GM18907 (cell line): ENCODE results near the gene BCL2L1.
"Not testable (repeated sequence)": the region's sequence is repeated elsewhere in the genome, so short reads cannot be mapped to it uniquely, and the experiment has no call there.

ENCODE experiments used
- ATAC-seq: cut with Tn5 transposase; IDR thresholded peaks from one replicate; pipeline ENCODE4 v1.9.1; 2021; ENCODE audit warnings: mild to moderate bottlenecking, moderate library complexity; ENCODE audit not compliant: unreplicated experiment

The BCL2L1 gene

DNA sequence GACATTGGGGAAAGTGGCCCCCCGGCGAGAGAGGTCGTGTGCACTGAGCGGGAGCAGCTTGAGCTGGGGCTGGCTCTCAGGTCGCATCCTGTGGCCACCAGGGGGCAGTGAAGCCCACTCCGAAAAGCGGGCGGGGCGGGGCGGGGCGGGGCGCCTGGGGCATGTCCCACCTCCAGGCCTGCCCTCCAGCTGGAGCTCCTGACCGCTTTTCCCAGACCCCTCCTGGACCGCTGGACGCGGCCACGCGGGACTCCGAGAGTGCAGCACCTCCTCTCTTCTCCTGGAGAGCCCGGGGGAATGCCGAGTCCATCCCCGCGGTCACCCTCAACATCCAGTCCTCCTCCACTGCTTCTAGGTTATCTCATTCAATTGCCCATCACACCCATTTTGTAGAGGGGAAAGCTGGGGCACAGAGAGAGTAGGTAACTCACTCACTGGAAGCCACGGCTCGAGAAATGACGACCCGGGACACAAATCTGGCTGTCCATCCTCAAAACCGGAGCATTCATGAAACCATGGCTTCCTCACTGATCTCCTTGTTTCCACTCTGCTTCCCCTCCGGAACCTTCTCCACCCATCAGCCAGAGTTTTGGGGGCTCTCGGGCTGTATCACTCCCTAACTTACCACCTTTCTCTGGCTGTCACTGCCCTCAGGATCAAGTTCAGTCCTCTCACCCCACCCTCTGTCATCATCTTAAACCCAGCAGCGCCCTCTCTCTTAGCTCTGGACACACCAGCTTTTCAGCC lies 60.9 kb downstream of the BCL2L1 start:
- ATAC-seq, result peak; percentile 75

DNA sequence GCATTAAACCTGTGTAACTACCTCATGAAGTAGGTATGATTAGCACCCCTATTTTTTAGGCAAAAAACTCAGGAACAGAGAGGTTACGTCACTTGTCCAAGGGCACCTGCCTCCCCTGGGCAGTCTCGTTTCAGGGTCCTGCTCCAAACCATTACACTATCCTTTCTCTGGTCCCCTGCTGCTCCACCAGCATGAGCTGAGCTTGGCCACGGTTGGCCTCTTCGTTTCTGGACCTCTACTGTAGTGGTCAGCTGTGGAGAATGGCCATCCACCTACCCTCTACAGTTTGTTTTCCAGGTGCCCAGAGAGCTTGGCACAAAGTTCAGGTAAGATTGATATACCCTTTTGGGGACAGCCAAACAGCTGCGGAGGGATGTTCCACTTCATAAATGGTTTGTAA lies 68.1 kb downstream of the BCL2L1 start:
- no peak for ATAC-seq

DNA sequence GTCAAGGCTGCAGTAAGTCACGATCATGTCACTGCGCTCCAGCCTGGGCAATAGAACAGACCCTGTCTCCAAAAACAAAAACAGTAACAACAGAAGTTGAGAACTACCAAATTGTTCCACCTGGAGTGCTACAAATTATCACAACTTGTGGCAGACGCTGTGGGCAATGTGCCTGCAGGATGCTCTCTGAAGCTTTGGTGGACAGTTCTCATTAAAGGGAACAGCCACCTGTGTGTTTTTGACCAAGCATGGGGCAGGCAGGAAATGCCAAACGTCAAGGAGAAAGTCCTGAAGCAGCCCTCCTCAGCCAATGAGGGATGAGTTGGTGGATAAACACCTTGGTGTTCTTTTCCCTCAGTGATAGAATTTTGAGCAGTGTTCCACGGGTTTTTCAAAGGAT lies 69.1 kb downstream of the BCL2L1 start:
- no peak for ATAC-seq

- no peak for ATAC-seq
These were observed 69.7 kb downstream of the BCL2L1 start for GRCh38 chr20:31652917-31653396.

GRCh38 chr20:31648104-31648503 lies 74.6 kb downstream of the BCL2L1 start:
- not testable (repeated sequence) for ATAC-seq

DNA sequence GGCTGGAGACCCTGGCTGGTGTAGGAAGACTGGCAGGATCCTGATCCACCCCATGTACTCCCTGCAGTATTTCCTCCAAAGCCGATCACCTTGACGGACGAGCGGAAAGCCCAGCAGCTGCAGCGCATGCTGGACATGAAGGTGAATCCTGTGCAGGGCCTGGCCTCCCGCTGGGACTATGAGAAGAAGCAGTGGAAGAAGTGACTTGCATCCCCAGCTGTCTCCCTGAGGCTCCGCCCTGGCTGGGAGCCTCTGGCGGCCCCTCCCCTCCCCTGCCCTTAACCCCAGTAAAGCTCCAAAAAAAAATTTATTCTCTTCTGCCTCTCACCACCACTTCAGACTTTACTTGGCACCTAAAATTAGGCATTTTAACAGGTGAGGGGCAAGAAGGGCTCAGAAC lies 78.0 kb downstream of the BCL2L1 start:
- ATAC-seq, result no peak

DNA sequence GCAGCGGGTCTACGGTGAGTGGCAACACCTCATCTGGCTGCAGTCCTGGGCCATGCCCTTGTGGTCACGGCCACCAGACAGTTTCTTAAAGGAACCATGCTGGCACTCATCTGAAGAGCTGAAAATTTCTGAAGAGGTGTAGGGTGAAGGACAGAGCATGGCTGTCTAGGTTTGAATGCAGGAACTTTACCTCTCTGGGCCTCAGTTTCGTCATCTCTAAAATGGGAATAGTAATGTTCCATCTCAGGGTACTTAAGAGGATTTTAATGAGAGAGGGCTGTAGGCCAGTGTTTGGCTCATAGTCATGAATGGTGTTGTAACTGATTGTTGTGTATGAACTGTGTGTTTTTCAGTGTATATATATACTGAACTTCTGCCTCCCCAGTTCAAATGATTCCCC lies 79.1 kb downstream of the BCL2L1 start:
- no peak for ATAC-seq

DNA sequence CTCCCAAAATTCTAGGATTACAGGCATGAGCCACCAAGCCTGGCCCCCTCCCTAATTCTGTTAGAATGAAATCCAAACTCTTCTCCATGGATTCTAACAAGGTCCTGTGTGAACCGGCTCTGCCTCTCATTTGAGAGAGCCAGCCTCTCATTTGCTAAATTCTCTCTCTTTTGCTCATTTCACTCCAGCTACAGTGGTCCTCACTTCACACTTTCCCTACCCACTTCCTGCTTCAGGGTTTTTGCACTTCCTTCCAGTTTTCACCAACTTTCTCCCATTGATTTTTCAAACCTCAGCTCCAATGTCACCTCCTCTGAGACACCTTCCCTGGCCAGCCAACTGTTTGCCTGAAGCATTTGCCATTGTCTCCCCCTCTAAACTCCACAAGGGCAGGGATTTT lies 79.8 kb downstream of the BCL2L1 start:
- no peak for ATAC-seq

DNA sequence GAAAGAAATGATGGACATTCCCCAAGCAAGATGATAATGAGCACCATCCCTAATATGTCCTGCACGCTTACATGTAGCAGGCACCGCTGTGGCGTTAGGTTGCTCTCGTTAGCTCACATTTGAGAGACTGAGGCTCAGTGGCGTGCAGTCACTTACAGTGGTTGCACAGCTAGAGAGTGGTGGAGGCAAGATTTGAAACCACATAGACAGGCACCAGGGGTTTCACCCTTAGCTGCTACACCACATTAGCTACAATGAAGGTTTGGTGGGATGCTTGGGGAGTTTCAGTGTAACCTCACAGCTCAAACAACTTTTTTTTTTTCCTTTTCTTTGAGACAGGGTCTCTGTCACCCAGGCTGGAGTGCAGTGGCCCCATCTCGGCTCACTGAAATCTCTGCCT lies 81.3 kb downstream of the BCL2L1 start:
- ATAC-seq, result no peak

DNA sequence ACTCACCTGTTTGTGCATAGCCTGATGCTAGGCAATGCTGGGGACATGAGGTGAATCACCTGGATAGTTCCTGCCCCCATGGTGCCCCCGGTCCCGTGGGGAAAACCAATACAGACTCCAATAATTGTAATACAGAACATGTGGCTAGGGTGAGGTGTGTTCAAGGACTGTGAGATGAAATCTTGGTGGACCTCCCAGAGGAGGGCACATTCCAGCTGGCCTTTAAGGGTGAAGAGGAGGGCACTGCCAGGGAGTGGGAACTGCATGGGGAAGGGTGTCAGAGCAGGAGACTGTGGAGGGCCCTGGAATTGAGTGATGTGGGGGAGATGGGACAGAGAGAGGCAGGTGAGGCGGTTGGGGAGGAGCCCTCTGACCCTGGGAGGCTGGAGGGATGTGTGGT lies 82.4 kb downstream of the BCL2L1 start:
- ATAC-seq, result no peak

- ATAC-seq, result no peak
These were observed 83.9 kb downstream of the BCL2L1 start for GRCh38 chr20:31638816-31639215.

GRCh38 chr20:31638317-31638716 lies 84.4 kb downstream of the BCL2L1 start:
- no peak for ATAC-seq

- ATAC-seq, result no peak
These were observed 85.0 kb downstream of the BCL2L1 start, which contains the start of gene COX4I2 for GRCh38 chr20:31637660-31638059. Gene COX4I2, plus strand, starts transcription at chr20:31637912. Its CDS starts 1,106 bp downstream, at chr20:31639018.

DNA sequence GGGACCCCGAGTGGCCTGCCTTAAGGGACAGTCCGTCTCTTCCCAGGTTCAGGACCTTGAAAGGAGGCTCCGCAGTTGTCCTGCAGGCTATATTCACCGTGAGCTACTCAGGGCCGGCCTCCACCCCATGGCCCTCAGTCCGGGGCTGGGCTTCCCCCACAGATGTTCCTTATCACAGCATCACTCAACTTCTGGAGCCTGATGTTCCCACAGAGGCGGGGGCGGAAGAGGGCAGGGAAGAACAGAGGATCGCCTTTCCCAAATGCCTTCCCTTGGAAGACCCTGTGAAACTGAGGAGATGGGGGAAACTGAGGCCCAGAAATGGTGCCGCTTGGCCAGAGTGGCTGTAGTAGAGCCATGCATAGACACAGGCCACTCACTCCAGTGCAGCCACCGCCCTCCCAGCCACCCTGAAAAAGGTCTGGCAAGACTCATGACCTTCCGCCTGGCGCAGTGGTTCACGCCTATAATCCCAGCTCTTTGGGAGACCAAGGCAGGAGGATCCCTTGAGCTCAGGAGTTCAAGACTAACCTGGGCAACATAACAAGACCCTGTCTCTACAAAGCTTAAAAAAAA lies 89.2 kb downstream of the BCL2L1 start:
- no peak for ATAC-seq

- ATAC-seq, result no peak
These were observed 89.9 kb downstream of the BCL2L1 start for GRCh38 chr20:31632548-31633338.

DNA sequence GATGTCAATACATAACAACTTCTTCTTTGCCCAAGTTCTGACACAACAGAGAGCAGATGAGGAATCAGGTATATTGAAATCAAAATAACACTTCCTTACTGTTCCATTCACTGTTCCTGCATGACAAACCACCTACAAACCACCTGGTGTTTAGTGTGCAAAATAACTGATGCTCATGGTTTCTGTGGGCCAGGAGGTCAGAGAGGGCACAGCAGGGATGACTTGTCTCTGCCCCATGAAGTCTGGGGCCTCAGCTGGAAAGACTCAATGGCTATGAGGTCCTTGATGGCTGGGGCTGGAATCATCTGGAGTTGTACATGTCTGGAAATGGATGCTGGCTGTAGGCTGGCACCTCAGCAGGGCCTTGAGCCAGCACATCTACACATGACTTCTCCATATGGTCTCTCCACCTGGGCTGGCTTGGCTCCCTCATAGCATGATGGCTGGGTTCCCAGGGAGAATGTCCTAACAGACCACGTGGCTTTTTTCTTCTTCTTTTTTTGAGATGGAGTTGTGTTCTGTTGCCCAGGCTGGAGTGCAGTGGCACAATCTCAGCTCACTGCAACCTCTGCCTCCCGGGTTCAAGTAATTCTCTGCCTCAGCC lies 92.4 kb downstream of the BCL2L1 start:
- no peak for ATAC-seq

GRCh38 chr20:31628057-31628456 lies 94.6 kb downstream of the BCL2L1 start:
- not testable (repeated sequence) for ATAC-seq

DNA sequence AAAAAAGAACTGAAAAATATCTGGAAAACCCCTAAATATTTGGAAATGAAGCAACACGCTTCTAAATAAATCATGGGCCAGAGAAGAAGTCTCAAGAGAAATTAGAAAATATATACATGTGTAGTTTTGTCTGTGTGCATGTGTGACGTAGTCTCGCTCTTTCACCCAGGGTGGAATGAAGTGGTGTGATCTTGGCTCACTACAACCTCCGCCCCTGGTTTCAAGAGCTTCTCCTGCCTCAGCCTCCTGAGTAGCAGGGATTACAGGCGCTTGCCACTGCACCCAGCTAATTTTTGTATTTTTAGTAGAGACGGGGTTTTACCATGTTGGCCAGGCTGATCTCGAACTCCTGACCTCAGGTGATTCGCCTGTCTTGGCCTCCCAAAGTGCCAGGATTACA lies 96.1 kb downstream of the BCL2L1 start:
- not testable (repeated sequence) for ATAC-seq

- ATAC-seq, result not testable (repeated sequence)
These were observed 99.6 kb downstream of the BCL2L1 start for GRCh38 chr20:31623123-31623505.

- no peak for ATAC-seq
These were observed 102.4 kb downstream of the BCL2L1 start for GRCh38 chr20:31620246-31620645.

DNA sequence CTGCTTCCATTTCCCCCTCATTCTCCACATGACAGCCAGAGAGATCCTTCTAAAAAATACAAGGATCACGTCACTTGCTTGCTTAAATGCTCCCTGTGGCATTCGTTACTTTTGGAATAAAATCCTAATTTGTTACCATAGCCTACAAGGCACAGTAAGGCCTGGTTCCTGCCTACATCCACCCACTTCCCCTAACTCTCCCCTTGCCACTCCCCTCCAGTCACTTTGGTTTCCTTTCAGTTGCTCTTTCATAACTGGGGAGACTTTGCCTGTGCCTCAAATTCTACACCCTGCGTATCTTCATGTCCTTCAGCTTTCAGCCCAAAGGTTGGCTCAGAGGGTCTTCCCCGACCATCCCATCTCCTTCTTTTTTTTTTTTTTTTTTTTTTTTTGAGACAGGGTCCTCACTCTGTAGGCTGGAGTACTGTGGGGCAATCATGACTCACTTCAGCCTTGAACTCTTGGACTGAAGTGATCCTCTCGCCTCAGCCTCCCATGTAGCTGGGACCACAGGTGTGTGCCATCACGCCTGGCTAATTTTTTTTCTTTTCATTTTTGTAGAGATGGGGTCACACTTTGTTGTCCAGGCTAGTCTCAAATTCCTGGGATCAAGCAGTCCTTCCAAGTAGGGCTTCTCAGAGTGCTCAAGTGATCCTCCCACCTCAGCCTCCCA lies 105.1 kb downstream of the BCL2L1 start:
- ATAC-seq, result no peak
